ENCODE results near the gene FBXO46.

The FBXO46 gene

GRCh38 chr19:45687599-45687998 is 43.1 kb downstream of the FBXO46 start:
- in situ Hi-C loops (cut with MboI; ENCODE audit: low sequenced_read_pairs): loop anchor here (25.0 kb wide), 1 partner anchor 175 kb away; the partner anchor contains the start of gene VASP

- in situ Hi-C loops (cut with MboI; ENCODE audit: low sequenced_read_pairs): loop anchor here (25.0 kb wide), 1 partner anchor 173 kb away; the partner anchor contains the start of gene VASP
Measured at GRCh38 chr19:45685045-45685444, 45.7 kb downstream of the FBXO46 start.

- in situ Hi-C loops (cut with MboI; ENCODE audit: low sequenced_read_pairs): loop anchor here (25.0 kb wide), 1 partner anchor 171 kb away; the partner anchor contains the start of gene VASP
Measured at GRCh38 chr19:45682908-45683307, 47.8 kb downstream of the FBXO46 start.

- in situ Hi-C loops (cut with MboI; ENCODE audit: low sequenced_read_pairs): loop anchor here (25.0 kb wide), 1 partner anchor 170 kb away; the partner anchor contains the start of gene VASP
Measured at GRCh38 chr19:45682117-45682516, 48.6 kb downstream of the FBXO46 start.

- in situ Hi-C loops (cut with MboI; ENCODE audit: low sequenced_read_pairs): loop anchor here (25.0 kb wide), 1 partner anchor 169 kb away; the partner anchor contains the start of gene VASP
Measured at GRCh38 chr19:45681391-45682015, 49.2 kb downstream of the FBXO46 start.

GRCh38 chr19:45677351-45678230 is 53.1 kb downstream of the FBXO46 start:
- in situ Hi-C loops (cut with MboI; ENCODE audit: low sequenced_read_pairs): loop anchor here (25.0 kb wide), 1 partner anchor 165 kb away; the partner anchor contains the start of gene VASP

- in situ Hi-C loops (cut with MboI; ENCODE audit: low sequenced_read_pairs): loop anchor here (25.0 kb wide), 1 partner anchor 165 kb away; the partner anchor contains the start of gene VASP
Measured at GRCh38 chr19:45676851-45677263, 53.8 kb downstream of the FBXO46 start.

- in situ Hi-C loops (cut with MboI; ENCODE audit: low sequenced_read_pairs): loop anchor here (25.0 kb wide), 1 partner anchor 163 kb away; the partner anchor contains the start of gene VASP
Measured at GRCh38 chr19:45674946-45675345, 55.8 kb downstream of the FBXO46 start.

GRCh38 chr19:45670670-45671453 is 59.8 kb downstream of the FBXO46 start:
- in situ Hi-C loops (cut with MboI; ENCODE audit: low sequenced_read_pairs): no loop called here

- in situ Hi-C loops (cut with MboI; ENCODE audit: low sequenced_read_pairs): no loop called here
Measured at GRCh38 chr19:45668342-45668871, 62.3 kb downstream of the FBXO46 start.

GRCh38 chr19:45667620-45668341 is 62.9 kb downstream of the FBXO46 start, which contains the start of gene GIPR:
Gene GIPR (plus strand): TSS chr19:45668221. CDS start chr19:45669521, 1,300 bp downstream.
- in situ Hi-C loops (cut with MboI; ENCODE audit: low sequenced_read_pairs): no loop called here

- in situ Hi-C loops (cut with MboI; ENCODE audit: low sequenced_read_pairs): no loop called here
Measured at GRCh38 chr19:45664575-45664974, 66.1 kb downstream of the FBXO46 start.

- in situ Hi-C loops (cut with MboI; ENCODE audit: low sequenced_read_pairs): no loop called here
Measured at GRCh38 chr19:45663800-45664199, 66.9 kb downstream of the FBXO46 start.

- in situ Hi-C loops (cut with MboI; ENCODE audit: low sequenced_read_pairs): no loop called here
Measured at GRCh38 chr19:45660636-45661035, 70.1 kb downstream of the FBXO46 start.
